SK-N-SH (cell line): ENCODE results near the gene CISD3. TPM values are rescaled to one million over a fixed set of nuclear protein-coding genes. Genes with fewer than 3 reads are reported as not detected.

ENCODE experiments used
- CTCF ChIA-PET: fragments of 300-600, 350-600 bp; formaldehyde crosslinking; extraction: SDS; loops from one replicate; lab custom pipeline; 2021; lab: Yijun Ruan, JAX
- POLR2A ChIA-PET: fragments of 350-600 bp; sonication (Branson Sonifier 250); formaldehyde crosslinking; extraction: SDS; loops from one replicate; lab custom pipeline; 2020; ENCODE audit warnings: antibody characterized with exemption, inconsistent platforms; lab: Yijun Ruan, JAX
- DNase-seq: peaks from one replicate; pipeline ENCODE4 v3.0.0; 2012
- H2AFZ ChIP-seq: fragments of 200-600 bp; sonication (generic); 2 replicates; pipeline ENCODE4 v1.8.1; 2016; ENCODE audit warnings: antibody characterized with exemption, mild to moderate bottlenecking, low read depth
- H3F3A ChIP-seq: fragments of 200-600 bp; sonication (generic); replicated peaks from 2 replicates; pipeline ENCODE3; 2016; ENCODE audit warnings: antibody characterized with exemption, mild to moderate bottlenecking; ENCODE audit not compliant: insufficient read depth
- H3K27ac ChIP-seq, 2 experiments: fragments of 200-500 bp in 1 of 2; fragments of 200-600 bp in 1 of 2; sonication (Bioruptor generic) in 1 of 2; sonication (generic), shearing (Covaris generic) in 1 of 2; 2 replicates each; pipeline versions ENCODE4 v1.5.1 to v1.6.1; 2014 to 2016; ENCODE audit warnings: low read depth in 2 of 2, inconsistent platforms in 1 of 2, low read length in 1 of 2, mild to moderate bottlenecking in 1 of 2, mixed read lengths in 1 of 2
- H3K27me3 ChIP-seq: fragments of 200-600 bp; sonication (generic), shearing (Covaris generic); 2 replicates; pipeline ENCODE4 v1.6.1; 2016; ENCODE audit warnings: mixed run types; ENCODE audit not compliant: insufficient read depth
- H3K36me3 ChIP-seq, 2 experiments: fragments of 200-500 bp in 1 of 2; fragments of 200-600 bp in 1 of 2; sonication (Bioruptor generic) in 1 of 2; sonication (generic) in 1 of 2; replicated peaks in 1 of 2; 2 replicates each; pipeline versions ENCODE3 to v1.5.1; 2014 to 2016; ENCODE audit warnings: low read length in 1 of 2, mild to moderate bottlenecking in 1 of 2; ENCODE audit not compliant: insufficient read depth in 2 of 2, control insufficient read depth in 1 of 2
- H3K4me1 ChIP-seq, 2 experiments: fragments of 200-500 bp in 1 of 2; fragments of 200-600 bp in 1 of 2; sonication (Bioruptor generic) in 1 of 2; sonication (generic), shearing (Covaris generic) in 1 of 2; 2 replicates each; pipeline versions ENCODE4 v1.5.1 to v1.6.1; 2014 to 2016; ENCODE audit warnings: low read depth in 1 of 2, low read length in 1 of 2, mixed run types in 1 of 2; ENCODE audit not compliant: insufficient read depth in 2 of 2, control insufficient read depth in 1 of 2
- H3K4me2 ChIP-seq: fragments of 200-600 bp; sonication (generic), shearing (Covaris generic); 2 replicates; pipeline ENCODE4 v1.6.1; 2017; ENCODE audit warnings: mixed run types
- H3K4me3 ChIP-seq, 2 experiments: fragments of 200-500 bp in 1 of 2; fragments of 200-600 bp in 1 of 2; sonication (Bioruptor generic) in 1 of 2; sonication (generic), shearing (Covaris generic) in 1 of 2; 2 replicates each; pipeline versions ENCODE4 v1.5.1 to v1.8.1; 2014 to 2016; ENCODE audit warnings: low read depth in 2 of 2, inconsistent platforms in 1 of 2, low read length in 1 of 2, mild to moderate bottlenecking in 1 of 2, mixed read lengths in 1 of 2, moderate library complexity in 1 of 2
- H3K79me2 ChIP-seq: fragments of 200-600 bp; sonication (generic); 2 replicates; pipeline ENCODE4 v1.8.1; 2017; ENCODE audit warnings: mild to moderate bottlenecking; ENCODE audit not compliant: insufficient read depth
- H3K9ac ChIP-seq: fragments of 200-600 bp; sonication (generic); 2 replicates; pipeline ENCODE4 v1.6.1; 2017; ENCODE audit warnings: mixed run types
- H3K9me2 ChIP-seq: fragments of 200-600 bp; sonication (generic); 2 replicates; pipeline ENCODE4 v1.6.1; 2017; ENCODE audit warnings: mixed run types
- H3K9me3 ChIP-seq: fragments of 200-600 bp; sonication (generic); 2 replicates; pipeline ENCODE4 v1.6.1; 2017; ENCODE audit warnings: mixed run types, mild to moderate bottlenecking, moderate library complexity
- H4K20me1 ChIP-seq: fragments of 200-600 bp; sonication (generic); 2 replicates; pipeline ENCODE4 v1.6.1; 2017; ENCODE audit warnings: mild to moderate bottlenecking, mixed run types; ENCODE audit not compliant: insufficient read depth
- ELF1 ChIP-seq: IDR thresholded peaks from 2 replicates; pipeline ENCODE4 v1.4.0; 2012
- EZH2phosphoT487 ChIP-seq: fragments of 200-600 bp; sonication (generic); IDR thresholded peaks from 2 replicates; pipeline ENCODE4 v1.6.1; 2017; ENCODE audit warnings: low read depth, mixed run types, mild to moderate bottlenecking, antibody characterized with exemption, moderate library complexity, borderline replicate concordance
- FOXM1 ChIP-seq: IDR thresholded peaks from 2 replicates; pipeline ENCODE4 v1.4.0; 2012; ENCODE audit warnings: low read depth, mild to moderate bottlenecking
- GABPA ChIP-seq: IDR thresholded peaks from 2 replicates; pipeline ENCODE4 v1.4.0; 2012; ENCODE audit warnings: low read depth, mild to moderate bottlenecking
- GATA2 ChIP-seq: sonication (generic); formaldehyde crosslinking; IDR thresholded peaks from 2 replicates; pipeline ENCODE4 v1.5.0; 2020; ENCODE audit warnings: mild to moderate bottlenecking, missing genetic modification reagents
- MEF2A ChIP-seq: IDR thresholded peaks from 2 replicates; pipeline ENCODE4 v1.4.0; 2012; ENCODE audit warnings: low read depth, borderline replicate concordance
- MXI1 ChIP-seq: IDR thresholded peaks from 2 replicates; pipeline ENCODE4 v1.6.1; 2012; ENCODE audit warnings: mild to moderate bottlenecking, low read depth, low read length, improper control_type of control experiment
- NFIC ChIP-seq: IDR thresholded peaks from 2 replicates; pipeline ENCODE4 v1.4.0; 2012; ENCODE audit warnings: borderline replicate concordance
- NRF1 ChIP-seq: IDR thresholded peaks from 2 replicates; pipeline ENCODE4 v1.6.1; 2012; ENCODE audit warnings: low read depth, mild to moderate bottlenecking, low read length
- POLR2AphosphoS5 ChIP-seq: IDR thresholded peaks from 2 replicates; pipeline ENCODE4 v1.6.1; 2012; ENCODE audit warnings: low read depth, low read length
- RCOR1 ChIP-seq: fragments of 150-350 bp; IDR thresholded peaks from 2 replicates; pipeline ENCODE4 v1.6.1; 2017; ENCODE audit warnings: antibody characterized with exemption, low read length
- RXRA ChIP-seq: IDR thresholded peaks from 2 replicates; pipeline ENCODE4 v1.4.0; 2012; ENCODE audit warnings: low read depth, mild to moderate bottlenecking, borderline replicate concordance
- SMC3 ChIP-seq: IDR thresholded peaks from 2 replicates; pipeline ENCODE4 v1.6.1; 2012; ENCODE audit warnings: low read depth, low read length, improper control_type of control experiment
- TAF1 ChIP-seq: IDR thresholded peaks from 2 replicates; pipeline ENCODE4 v1.6.1; 2012; ENCODE audit warnings: low read depth, mild to moderate bottlenecking, low read length, moderate library complexity, borderline replicate concordance
- TEAD4 ChIP-seq: IDR thresholded peaks from 2 replicates; pipeline ENCODE4 v1.4.0; 2012; ENCODE audit warnings: mild to moderate bottlenecking, borderline replicate concordance; ENCODE audit not compliant: insufficient read depth
- WGBS: methylation state at CpG from one replicate; pipeline ENCODE4 v1.1.6; 2017; ENCODE audit warnings: low lambda C conversion rate; 5-methylcytosine and 5-hydroxymethylcytosine counted together
- polyA plus RNA-seq, 3 experiments: library from polyadenylated mRNA; depleted of rRNA; stranded (reverse); fragments of >200 nt; gene quantifications; 2 replicates each; pipeline ENCODE4 v1.2.3, GENCODE V29; 2012
- TF ChIP-seq, protein P1 (sequence below): fragments of 150-350 bp; IDR thresholded peaks from 2 replicates; pipeline ENCODE4 v1.6.1; 2017; ENCODE audit warnings: antibody characterized with exemption, low read length, low read depth, borderline replicate concordance
- TF ChIP-seq, protein P2 (sequence below): fragments of 150-350 bp; IDR thresholded peaks from 2 replicates; pipeline ENCODE4 v1.6.1; 2016; ENCODE audit warnings: mild to moderate bottlenecking, low read depth, low read length
- TF ChIP-seq, protein P3 (sequence below): fragments of 200-600 bp; sonication (generic); IDR thresholded peaks from 2 replicates; pipeline ENCODE4 v1.6.1; 2017; ENCODE audit warnings: antibody characterized with exemption, mild to moderate bottlenecking, moderate library complexity
- TF ChIP-seq, protein P4 (sequence below): IDR thresholded peaks from 2 replicates; pipeline ENCODE4 v1.4.0; 2012; ENCODE audit warnings: low read depth

Gene CISD3
- polyA plus RNA-seq, 1 of the 3 experiments (the other 2 are of a cell fraction), result 16.5 TPM

DNA sequence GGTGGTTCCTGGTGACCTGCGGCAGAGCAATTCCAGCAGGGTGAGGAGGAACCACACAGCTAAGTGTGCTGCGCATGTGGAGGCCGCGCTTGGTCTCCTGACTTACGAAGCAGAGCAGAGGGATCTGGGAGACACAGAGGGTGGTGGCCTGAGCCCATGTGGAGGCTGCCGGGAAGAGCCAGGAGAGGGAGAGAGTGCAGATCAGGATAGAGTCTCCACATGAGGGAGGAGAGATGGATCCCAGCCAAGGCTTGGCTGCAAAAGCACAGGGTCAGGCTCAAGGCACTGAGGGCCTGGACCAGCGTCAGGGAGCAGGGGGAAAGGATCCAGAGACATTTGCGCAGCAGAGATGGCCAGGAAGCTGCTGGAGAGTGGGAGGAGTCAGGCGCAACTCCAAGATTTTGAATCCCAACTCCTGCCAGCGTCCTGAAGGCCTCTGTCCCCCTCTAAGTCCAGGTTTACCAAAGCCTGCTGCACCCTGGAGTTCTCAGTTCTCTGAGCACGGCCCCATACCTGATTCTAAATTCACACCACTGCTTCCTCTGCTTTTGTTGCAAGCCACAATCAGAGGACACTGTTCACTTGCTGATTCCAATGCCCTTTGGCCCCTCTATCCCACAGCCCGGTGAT lies 36.3 kb upstream of the CISD3 start:
- no peaks in the 10 kb centered on the region for H3K27me3 ChIP-seq
- TF ChIP-seq GABPA (no peak), MXI1 (peak; percentile 69; the same call in 1 of the 2 replicates), MEF2A (no peak), NRF1 (peak; percentile 38; the same call in 1 of the 2 replicates), ELF1 (no peak), POLR2AphosphoS5 (no peak; the same call in 1 of the 2 replicates), FOXM1 (no peak), RXRA (no peak), GATA2 (CRISPR knock-in tag) (no peak), RCOR1 (0 out of 2 replicates have a peak, but pooled peaks have one; percentile 55), TEAD4 (no peak), TAF1 (no peak), EZH2phosphoT487 (no peak), NFIC (peak; percentile 74), SMC3 (no peak)
- TF ChIP-seq, protein P1, sequence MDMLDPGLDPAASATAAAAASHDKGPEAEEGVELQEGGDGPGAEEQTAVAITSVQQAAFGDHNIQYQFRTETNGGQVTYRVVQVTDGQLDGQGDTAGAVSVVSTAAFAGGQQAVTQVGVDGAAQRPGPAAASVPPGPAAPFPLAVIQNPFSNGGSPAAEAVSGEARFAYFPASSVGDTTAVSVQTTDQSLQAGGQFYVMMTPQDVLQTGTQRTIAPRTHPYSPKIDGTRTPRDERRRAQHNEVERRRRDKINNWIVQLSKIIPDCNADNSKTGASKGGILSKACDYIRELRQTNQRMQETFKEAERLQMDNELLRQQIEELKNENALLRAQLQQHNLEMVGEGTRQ, result no peak
- TF ChIP-seq, protein P2, sequence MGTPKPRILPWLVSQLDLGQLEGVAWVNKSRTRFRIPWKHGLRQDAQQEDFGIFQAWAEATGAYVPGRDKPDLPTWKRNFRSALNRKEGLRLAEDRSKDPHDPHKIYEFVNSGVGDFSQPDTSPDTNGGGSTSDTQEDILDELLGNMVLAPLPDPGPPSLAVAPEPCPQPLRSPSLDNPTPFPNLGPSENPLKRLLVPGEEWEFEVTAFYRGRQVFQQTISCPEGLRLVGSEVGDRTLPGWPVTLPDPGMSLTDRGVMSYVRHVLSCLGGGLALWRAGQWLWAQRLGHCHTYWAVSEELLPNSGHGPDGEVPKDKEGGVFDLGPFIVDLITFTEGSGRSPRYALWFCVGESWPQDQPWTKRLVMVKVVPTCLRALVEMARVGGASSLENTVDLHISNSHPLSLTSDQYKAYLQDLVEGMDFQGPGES, result no peak
- TF ChIP-seq, protein P3, sequence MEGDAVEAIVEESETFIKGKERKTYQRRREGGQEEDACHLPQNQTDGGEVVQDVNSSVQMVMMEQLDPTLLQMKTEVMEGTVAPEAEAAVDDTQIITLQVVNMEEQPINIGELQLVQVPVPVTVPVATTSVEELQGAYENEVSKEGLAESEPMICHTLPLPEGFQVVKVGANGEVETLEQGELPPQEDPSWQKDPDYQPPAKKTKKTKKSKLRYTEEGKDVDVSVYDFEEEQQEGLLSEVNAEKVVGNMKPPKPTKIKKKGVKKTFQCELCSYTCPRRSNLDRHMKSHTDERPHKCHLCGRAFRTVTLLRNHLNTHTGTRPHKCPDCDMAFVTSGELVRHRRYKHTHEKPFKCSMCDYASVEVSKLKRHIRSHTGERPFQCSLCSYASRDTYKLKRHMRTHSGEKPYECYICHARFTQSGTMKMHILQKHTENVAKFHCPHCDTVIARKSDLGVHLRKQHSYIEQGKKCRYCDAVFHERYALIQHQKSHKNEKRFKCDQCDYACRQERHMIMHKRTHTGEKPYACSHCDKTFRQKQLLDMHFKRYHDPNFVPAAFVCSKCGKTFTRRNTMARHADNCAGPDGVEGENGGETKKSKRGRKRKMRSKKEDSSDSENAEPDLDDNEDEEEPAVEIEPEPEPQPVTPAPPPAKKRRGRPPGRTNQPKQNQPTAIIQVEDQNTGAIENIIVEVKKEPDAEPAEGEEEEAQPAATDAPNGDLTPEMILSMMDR, result no peak
- TF ChIP-seq, protein P4, sequence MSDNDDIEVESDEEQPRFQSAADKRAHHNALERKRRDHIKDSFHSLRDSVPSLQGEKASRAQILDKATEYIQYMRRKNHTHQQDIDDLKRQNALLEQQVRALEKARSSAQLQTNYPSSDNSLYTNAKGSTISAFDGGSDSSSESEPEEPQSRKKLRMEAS, result 0 out of 2 replicates have a peak, but pooled peaks have one; percentile 47
- TF ChIP-seq, all 33 proteins: peak for 5
- whole genome bisulfite sequencing, result 55% methylated on average over 12 of the region's 12 CpGs
- peak overlapping the region; percentile 96 for H2AFZ ChIP-seq
- ChIA-PET CTCF (interaction anchor here (1.4 to 8.0 kb wide), 3 partner anchors 8 to 41 kb away, joined by 4 to 48 read pairs (median 11); no protein-coding TSS in a partner anchor), POLR2A (interaction anchor here (0.5 to 1.1 kb wide), 4 partner anchors 11 to 31 kb away, joined by 3 read pairs; partner anchors contain the start of gene MLLT6)
- peaks cover 9 to 15% of the 10 kb centered on the region in 2 experiments; a peak in 2 of 4 replicates for H3K4me1 ChIP-seq
- H3K36me3 ChIP-seq, result no peaks in the 10 kb centered on the region
- H3K9ac ChIP-seq, result peak overlapping the region; percentile 43; the same call in 1 of the 2 replicates
- H3K9me2 ChIP-seq, result no peaks in the 10 kb centered on the region
- H4K20me1 ChIP-seq, result no peaks in the 10 kb centered on the region
- no peaks in the 10 kb centered on the region for H3F3A ChIP-seq
- peak overlapping the region; percentile 44; the same call in 1 of the 2 replicates for H3K4me2 ChIP-seq
- no peaks in the 10 kb centered on the region for H3K79me2 ChIP-seq
- peak overlapping the region; percentile 35 to 91; a peak in 3 of 4 replicates for H3K27ac ChIP-seq
- DNase-seq, result peak; percentile 78
- no peak overlapping the region for H3K4me3 ChIP-seq
- H3K9me3 ChIP-seq, result no peaks in the 10 kb centered on the region
